CD4-positive, alpha-beta T cell (primary cell): ENCODE measurements around the gene COA7. TPM values are rescaled to one million over a fixed set of nuclear protein-coding genes. Genes with fewer than 3 reads are reported as not detected.

Source experiments
- ATAC-seq: fragments of 200-7000 bp; cut with Tn5 transposase; one replicate; pipeline ENCODE4 v1.10.0; 2022; ENCODE audit warnings: mild to moderate bottlenecking; ENCODE audit not compliant: poor library complexity
- CTCF ChIA-PET: fragments of 350-600 bp; sonication (Branson Sonifier 250); formaldehyde crosslinking; loops from one replicate; lab custom pipeline; 2021; ENCODE audit warnings: antibody characterized with exemption, inconsistent platforms; lab: Charles Lee
- POLR2A ChIA-PET: fragments of 350-600 bp; sonication (Branson Sonifier 250); formaldehyde crosslinking; loops from one replicate; lab custom pipeline; 2021; ENCODE audit warnings: antibody characterized with exemption, inconsistent platforms; lab: Charles Lee
- DNase-seq, 14 experiments: peaks; one replicate each; pipeline ENCODE4 v3.0.0-alpha.2; 2013 to 2020; ENCODE audit warnings: mixed read lengths in 2 of 14
- H3K27ac ChIP-seq, 2 donors: one replicate each; pipeline versions ENCODE4 v1.5.1 to v1.7.0; 2013; ENCODE audit warnings: low read length in 2 of 2, low read depth in 1 of 2, mild to moderate bottlenecking in 1 of 2
- H3K27me3 ChIP-seq, 2 experiments: 1 replicate in 1 of 2; 2 replicates in 1 of 2; pipeline versions ENCODE4 v1.6.1 to v1.7.0; 2013; ENCODE audit warnings: low read length in 2 of 2, control low read depth in 1 of 2, mild to moderate bottlenecking in 1 of 2, moderate library complexity in 1 of 2; ENCODE audit not compliant: insufficient read depth in 2 of 2, control insufficient read depth in 1 of 2
- H3K36me3 ChIP-seq: one replicate; pipeline ENCODE4 v1.6.1; 2013; ENCODE audit warnings: low read length, control low read depth; ENCODE audit not compliant: insufficient read depth
- H3K4me1 ChIP-seq: one replicate; pipeline ENCODE4 v1.6.1; 2013; ENCODE audit warnings: low read length, control low read depth; ENCODE audit not compliant: insufficient read depth
- H3K4me3 ChIP-seq: one replicate; pipeline ENCODE4 v1.5.1; 2013; ENCODE audit warnings: mild to moderate bottlenecking, low read length, moderate library complexity
- H3K9me3 ChIP-seq, 2 experiments: 1 replicate in 1 of 2; 2 replicates in 1 of 2; pipeline versions ENCODE4 v1.6.1 to v1.7.0; 2013; ENCODE audit warnings: low read length in 2 of 2, mild to moderate bottlenecking in 2 of 2, control low read depth in 1 of 2, moderate library complexity in 1 of 2; ENCODE audit not compliant: control insufficient read depth in 1 of 2, insufficient read depth in 1 of 2
- H3K27ac Mint-ChIP-seq: one replicate; pipeline ENCODE4 v1.8.0; 2020; ENCODE audit warnings: mixed read lengths
- H3K27me3 Mint-ChIP-seq: one replicate; pipeline ENCODE4 v1.8.0; 2021; ENCODE audit warnings: mixed read lengths
- H3K36me3 Mint-ChIP-seq: one replicate; pipeline ENCODE4 v1.8.0; 2021; ENCODE audit warnings: low read depth, mixed read lengths
- H3K4me1 Mint-ChIP-seq: one replicate; pipeline ENCODE4 v1.8.0; 2021; ENCODE audit warnings: low read depth, mixed read lengths
- H3K4me3 Mint-ChIP-seq: one replicate; pipeline ENCODE4 v1.8.0; 2020; ENCODE audit warnings: mild to moderate bottlenecking, mixed read lengths
- H3K9me3 Mint-ChIP-seq: one replicate; pipeline ENCODE4 v1.8.0; 2020; ENCODE audit warnings: mixed read lengths
- CTCF ChIP-seq: fragments of 200-600 bp; IDR thresholded peaks from one replicate; pipeline ENCODE4 v1.8.0; 2022; ENCODE audit warnings: antibody characterized with exemption, mild to moderate bottlenecking
- intact Hi-C, 2 experiments: fragments of 100-400 bp; cut with DNase I in 1 of 2; cut with micrococcal nuclease in 1 of 2; formaldehyde crosslinking; loops; one replicate each; pipeline versions ENCODE4 v1.15.1 to v1.9.0; 2023 to 2025; cut with DNase I, micrococcal nuclease
- total RNA-seq, 174 experiments: library from RNA in 2 of 174; stranded (reverse) in 2 of 174; gene quantifications; one replicate each; pipeline ENCODE4 v1.2.3 and lab custom pipeline; 2021 to 2026

Gene COA7
- total RNA-seq, 2 experiments from 2014 or later, result 0.99 to 1.1 TPM

GRCh38 chr1:52662645-52663313 is 35.4 kb downstream of the COA7 start:
- peaks cover 21% of the 10 kb centered on the region for H3K36me3 ChIP-seq
- H3K27me3 Mint-ChIP-seq, result no peaks in the 10 kb centered on the region
- no peak overlapping the region for H3K4me3 ChIP-seq
- ChIA-PET POLR2A (interaction anchor here (0.7 kb wide), 1 partner anchor 863 kb away, joined by 3 read pairs; no protein-coding TSS in a partner anchor), CTCF (no interaction called here)
- H3K9me3 Mint-ChIP-seq, result no peaks in the 10 kb centered on the region
- DNase-seq (no peak), ATAC-seq (no peak)
- H3K36me3 Mint-ChIP-seq, result peaks cover 44% of the 10 kb centered on the region
- H3K27ac ChIP-seq, result no peak overlapping the region
- peaks cover 4% of the 10 kb centered on the region for H3K4me1 ChIP-seq
- peak overlapping the region; percentile 48 for H3K27ac Mint-ChIP-seq
- H3K4me3 Mint-ChIP-seq, result no peak overlapping the region
- H3K9me3 ChIP-seq, result no peaks in the 10 kb centered on the region
- TF ChIP-seq CTCF, result no peak
- H3K27me3 ChIP-seq, result no peaks in the 10 kb centered on the region
- peaks cover 4% of the 10 kb centered on the region for H3K4me1 Mint-ChIP-seq
- intact Hi-C loops, result loop anchor here in 1 of 2 experiments (10.0 kb wide), 1 partner anchor 58 kb away; the partner anchor contains the start of gene GPX7

- ChIA-PET CTCF (no interaction called here), POLR2A (interaction anchor here (1.3 kb wide), 1 partner anchor 108 kb away, joined by 4 read pairs; the partner anchor contains the start of gene TUT4)
- H3K27ac ChIP-seq, result no peak overlapping the region
- peaks cover 48% of the 10 kb centered on the region for H3K36me3 Mint-ChIP-seq
- H3K36me3 ChIP-seq, result peaks cover 33% of the 10 kb centered on the region
- no peak for ATAC-seq
- no peaks in the 10 kb centered on the region for H3K27me3 ChIP-seq
- no peak for TF ChIP-seq CTCF
- no peaks in the 10 kb centered on the region for H3K9me3 Mint-ChIP-seq
- H3K4me3 Mint-ChIP-seq, result no peak overlapping the region
- H3K27ac Mint-ChIP-seq, result peak overlapping the region; percentile 56
- H3K9me3 ChIP-seq, result no peaks in the 10 kb centered on the region
- H3K4me1 Mint-ChIP-seq, result peaks cover 15% of the 10 kb centered on the region
- no peaks in the 10 kb centered on the region for H3K27me3 Mint-ChIP-seq
- peaks cover 4% of the 10 kb centered on the region for H3K4me1 ChIP-seq
- DNase-seq, result no peak
- no peak overlapping the region for H3K4me3 ChIP-seq
- intact Hi-C loops, result loop anchor here in 1 of 2 experiments (10.0 kb wide), 1 partner anchor 56 kb away; the partner anchor contains the start of gene GPX7
These were observed 37.3 kb downstream of the COA7 start for GRCh38 chr1:52660807-52661206.

GRCh38 chr1:52659851-52660596 is 38.1 kb downstream of the COA7 start:
- intact Hi-C loops, result loop anchor here in 1 of 2 experiments (10.0 kb wide), 1 partner anchor 55 kb away; the partner anchor contains the start of gene GPX7
- H3K27ac ChIP-seq, result peak overlapping the region in 1 of 2 donors; percentile 2
- H3K4me3 ChIP-seq, result no peak overlapping the region
- ATAC-seq (no peak), DNase-seq (no peak)
- H3K27me3 ChIP-seq, result no peaks in the 10 kb centered on the region
- Mint-ChIP-seq H3K4me3 (no peak overlapping the region), H3K27me3 (no peaks in the 10 kb centered on the region), H3K27ac (peak overlapping the region; percentile 56), H3K36me3 (peaks cover 50% of the 10 kb centered on the region), H3K4me1 (peaks cover 15% of the 10 kb centered on the region), H3K9me3 (no peaks in the 10 kb centered on the region)
- CTCF ChIA-PET, result no interaction called here
- no peak for TF ChIP-seq CTCF
- H3K4me1 ChIP-seq, result peaks cover 4% of the 10 kb centered on the region
- peaks cover 36% of the 10 kb centered on the region for H3K36me3 ChIP-seq
- H3K9me3 ChIP-seq, result no peaks in the 10 kb centered on the region
- POLR2A ChIA-PET, result interaction anchor here (1.3 kb wide), 1 partner anchor 107 kb away, joined by 4 read pairs; the partner anchor contains the start of gene TUT4
